Measurements from ENCODE around the gene LRRC47. TPM values are rescaled to one million over a fixed set of nuclear protein-coding genes. Genes with fewer than 3 reads are reported as not detected.

The LRRC47 gene
- total RNA-seq, 1 experiment from 2014 or later: 32.0 TPM

- in situ Hi-C loops (cut with HindIII; ENCODE audit: low pct_unique_long_range_greater_than_20kb, low sequenced_read_pairs): no loop called here
- DNase-seq (ENCODE audit: low read depth): no peak
Measured at GRCh38 chr1:3789421-3790300, 6.6 kb downstream of the LRRC47 start.

- no peak for DNase-seq (ENCODE audit: low read depth)
- in situ Hi-C loops (cut with HindIII; ENCODE audit: low pct_unique_long_range_greater_than_20kb, low sequenced_read_pairs): no loop called here
Measured at GRCh38 chr1:3788756-3789420, 7.4 kb downstream of the LRRC47 start.

GRCh38 chr1:3787745-3788605, 8.3 kb downstream of the LRRC47 start:
- DNase-seq (ENCODE audit: low read depth): no peak
- in situ Hi-C loops (cut with HindIII; ENCODE audit: low pct_unique_long_range_greater_than_20kb, low sequenced_read_pairs): no loop called here

- in situ Hi-C loops (cut with HindIII; ENCODE audit: low pct_unique_long_range_greater_than_20kb, low sequenced_read_pairs): no loop called here
- no peak for DNase-seq (ENCODE audit: low read depth)
Measured at GRCh38 chr1:3787349-3787715, 9.0 kb downstream of the LRRC47 start.

GRCh38 chr1:3786468-3787348, 9.6 kb downstream of the LRRC47 start:
- no peak for DNase-seq (ENCODE audit: low read depth)
- in situ Hi-C loops (cut with HindIII; ENCODE audit: low pct_unique_long_range_greater_than_20kb, low sequenced_read_pairs): no loop called here

GRCh38 chr1:3785456-3786157, 10.7 kb downstream of the LRRC47 start:
- DNase-seq (ENCODE audit: low read depth): no peak

GRCh38 chr1:3785045-3785444, 11.3 kb downstream of the LRRC47 start:
- no peak for DNase-seq (ENCODE audit: low read depth)
- in situ Hi-C loops (cut with HindIII; ENCODE audit: low pct_unique_long_range_greater_than_20kb, low sequenced_read_pairs): no loop called here

More at GRCh38 chr1:3785456-3786157, 10.7 kb downstream of the LRRC47 start:
- in situ Hi-C loops (cut with HindIII; ENCODE audit: low pct_unique_long_range_greater_than_20kb, low sequenced_read_pairs): no loop called here

GRCh38 chr1:3783651-3784474, 12.4 kb downstream of the LRRC47 start:
- in situ Hi-C loops (cut with HindIII; ENCODE audit: low pct_unique_long_range_greater_than_20kb, low sequenced_read_pairs): no loop called here
- no peak for DNase-seq (ENCODE audit: low read depth)

GRCh38 chr1:3780901-3781300, 15.4 kb downstream of the LRRC47 start:
- in situ Hi-C loops (cut with HindIII; ENCODE audit: low pct_unique_long_range_greater_than_20kb, low sequenced_read_pairs): no loop called here
- DNase-seq (ENCODE audit: low read depth): no peak

- no peak for DNase-seq (ENCODE audit: low read depth)
Measured at GRCh38 chr1:3779912-3780416, 16.3 kb downstream of the LRRC47 start.

GRCh38 chr1:3779265-3779911, 16.9 kb downstream of the LRRC47 start:
- no peak for DNase-seq (ENCODE audit: low read depth)
- in situ Hi-C loops (cut with HindIII; ENCODE audit: low pct_unique_long_range_greater_than_20kb, low sequenced_read_pairs): no loop called here

More at GRCh38 chr1:3779912-3780416, 16.3 kb downstream of the LRRC47 start:
- in situ Hi-C loops (cut with HindIII; ENCODE audit: low pct_unique_long_range_greater_than_20kb, low sequenced_read_pairs): no loop called here

- in situ Hi-C loops (cut with HindIII; ENCODE audit: low pct_unique_long_range_greater_than_20kb, low sequenced_read_pairs): no loop called here
- DNase-seq (ENCODE audit: low read depth): no peak
Measured at GRCh38 chr1:3778590-3779264, 17.6 kb downstream of the LRRC47 start.

GRCh38 chr1:3777647-3778589, 18.4 kb downstream of the LRRC47 start:
- no peak for DNase-seq (ENCODE audit: low read depth)

GRCh38 chr1:3777078-3777547, 19.2 kb downstream of the LRRC47 start:
- in situ Hi-C loops (cut with HindIII; ENCODE audit: low pct_unique_long_range_greater_than_20kb, low sequenced_read_pairs): no loop called here
- no peak for DNase-seq (ENCODE audit: low read depth)

More at GRCh38 chr1:3777647-3778589, 18.4 kb downstream of the LRRC47 start:
- in situ Hi-C loops (cut with HindIII; ENCODE audit: low pct_unique_long_range_greater_than_20kb, low sequenced_read_pairs): no loop called here

All from Caki2 (cell line).